Stomach (tissue), 4 donors: ENCODE results near the gene FHOD3.

ENCODE experiments used
- CTCF ChIP-seq, 7 experiments: fragments of 450-650 bp in 4 of 7; fragments of 200-600 bp in 3 of 7; sonication (generic) in 3 of 7; IDR thresholded peaks; one replicate each; pipeline ENCODE4 v1.5.1; 2016 to 2019; ENCODE audit warnings: antibody characterized with exemption in 7 of 7, control low read depth in 2 of 7, mild to moderate bottlenecking in 1 of 7
- POLR2A ChIP-seq, 4 donors: fragments of 450-650 bp; IDR thresholded peaks; one replicate each; pipeline ENCODE4 v1.6.1; 2016; ENCODE audit warnings: antibody characterized with exemption in 4 of 4, control low read depth in 2 of 4, mild to moderate bottlenecking in 1 of 4, moderate library complexity in 1 of 4
- POLR2AphosphoS5 ChIP-seq, 3 donors: sonication (generic); formaldehyde crosslinking; IDR thresholded peaks; one replicate each; pipeline ENCODE4 v1.6.1; 2016; ENCODE audit warnings: antibody characterized with exemption in 3 of 3

GRCh38 chr18:36826556-36826955 is 529.0 kb downstream of the FHOD3 start:
- TF ChIP-seq CTCF (IDR thresholded peaks at IDR 0.05) = no peak
- no peak for TF ChIP-seq POLR2A (IDR thresholded peaks at IDR 0.05)
- no peak for TF ChIP-seq POLR2AphosphoS5 (IDR thresholded peaks at IDR 0.05)
